Naive thymus-derived CD8-positive, alpha-beta T cell (primary cell): ENCODE data around the gene OTUD5. TPM values are rescaled to one million over a fixed set of nuclear protein-coding genes. Genes with fewer than 3 reads are reported as not detected.

Experiments used
- ATAC-seq, 2 donors: fragments of 150-1000 bp; cut with Tn5 transposase in 1 of 2; sonication (Bioruptor Pico), chemical (Tn5 transposase) in 1 of 2; 1 replicate in 1 of 2; 2 replicates in 1 of 2; pipeline ENCODE4 v1.10.0; 2021; ENCODE audit warnings: mild to moderate bottlenecking in 2 of 2, moderate library complexity in 2 of 2
- POLR2A ChIA-PET: fragments of 350-600 bp; sonication (Branson Sonifier 250); formaldehyde crosslinking; loops from one replicate; lab custom pipeline; 2021; ENCODE audit warnings: antibody characterized with exemption; lab: Charles Lee
- DNase-seq, 10 donors: peaks; one replicate each; pipeline versions ENCODE4 v3.0.0 to v3.0.0-alpha.2; 2020 to 2022
- H3K27ac Mint-ChIP-seq, 10 donors: one replicate each; pipeline ENCODE4 v1.8.0; 2020 to 2022; ENCODE audit warnings: mild to moderate bottlenecking in 10 of 10, mixed read lengths in 10 of 10, moderate library complexity in 4 of 10, inconsistent platforms in 1 of 10
- H3K27me3 Mint-ChIP-seq, 5 donors: one replicate each; pipeline ENCODE4 v1.8.0; 2021 to 2022; ENCODE audit warnings: mixed read lengths in 5 of 5
- H3K36me3 Mint-ChIP-seq, 3 donors: one replicate each; pipeline ENCODE4 v1.8.0; 2020 to 2022; ENCODE audit warnings: mixed read lengths in 3 of 3, mild to moderate bottlenecking in 2 of 3, inconsistent platforms in 1 of 3
- H3K4me1 Mint-ChIP-seq, 4 donors: one replicate each; pipeline ENCODE4 v1.8.0; 2021 to 2022; ENCODE audit warnings: mixed read lengths in 4 of 4
- H3K4me3 Mint-ChIP-seq, 10 donors: one replicate each; pipeline ENCODE4 v1.8.0; 2020 to 2022; ENCODE audit warnings: mild to moderate bottlenecking in 10 of 10, mixed read lengths in 10 of 10, moderate library complexity in 6 of 10, inconsistent platforms in 1 of 10
- H3K9me3 Mint-ChIP-seq, 9 donors: one replicate each; pipeline ENCODE4 v1.8.0; 2020 to 2022; ENCODE audit warnings: mixed read lengths in 9 of 9, mild to moderate bottlenecking in 3 of 9, inconsistent platforms in 1 of 9, moderate library complexity in 1 of 9
- polyA plus RNA-seq, 3 donors: library from polyadenylated mRNA; unstranded; fragments of 300-500 nt; fragmentation: Illumina TruSeq; gene quantifications; one replicate each; pipeline ENCODE4 v1.2.3, GENCODE V29; 2021
- total RNA-seq, 8 experiments: library from RNA in 2 of 8; stranded (reverse) in 2 of 8; gene quantifications; one replicate each; pipeline ENCODE4 v1.2.3 and lab custom pipeline; 2021 to 2026

OTUD5 gene
- total and polyA plus RNA-seq, 5 experiments from 2014 or later = 23.7 to 99.4 (median 48.4) TPM

DNA sequence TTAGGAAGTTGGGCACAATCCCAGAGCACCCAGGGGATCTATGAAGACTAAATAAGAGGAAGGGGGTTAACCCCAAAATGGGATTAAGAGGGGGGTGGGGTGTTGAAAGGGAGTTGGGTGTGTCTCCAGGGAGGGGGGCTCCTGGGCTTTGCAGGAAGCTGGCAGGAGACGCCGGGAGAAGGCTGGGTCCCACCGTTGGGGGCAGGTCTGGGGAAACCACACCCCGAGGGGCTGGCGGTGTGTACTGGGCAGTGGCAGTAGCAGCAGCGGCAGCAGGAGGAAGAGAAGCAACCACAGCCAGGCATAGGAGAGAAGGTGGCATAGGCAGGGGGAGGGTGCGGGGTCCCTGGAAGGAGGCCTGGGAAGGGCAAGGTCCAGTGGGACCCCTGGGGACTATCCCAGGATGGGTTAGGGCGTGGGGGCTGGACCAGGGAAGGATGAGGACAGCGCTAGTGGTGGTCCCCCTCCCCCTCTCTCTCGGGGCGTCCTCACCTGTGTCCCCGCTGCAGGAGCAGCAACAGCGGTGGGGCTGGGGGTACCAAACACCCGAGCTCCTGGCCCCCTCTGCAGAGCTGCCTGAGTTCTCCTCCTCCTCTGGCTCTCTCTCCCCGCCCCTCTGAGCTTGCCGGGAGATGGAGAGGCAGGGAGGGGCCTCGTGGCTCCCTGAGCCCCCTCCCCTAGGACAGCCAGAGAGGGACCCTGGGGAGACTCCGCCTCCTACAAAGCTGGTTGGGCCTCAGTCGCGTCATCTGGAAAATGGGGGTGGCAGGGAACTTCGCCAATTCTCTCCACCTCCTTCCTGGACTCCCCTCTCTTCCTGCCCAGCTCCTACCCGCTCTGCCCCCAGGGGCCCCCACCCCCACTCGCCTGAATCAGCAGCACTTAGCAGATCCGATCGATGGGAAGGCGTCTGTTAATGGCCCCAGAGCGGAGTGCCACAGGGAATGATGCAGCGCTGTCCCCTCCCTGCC lies 14.1 kb upstream of the OTUD5 start, which contains the start of gene KCND1:
Gene KCND1 (minus strand): TSS at position 596 of the 971 bp plus-strand sequence. CDS start 1,573 bp downstream, outside the sequence.
- DNase-seq (no peak), ATAC-seq (peak; percentile 41 to 48)
- H3K27me3 Mint-ChIP-seq = peaks cover 0 to 1% (median 0%) of the 10 kb centered on the region in 5 donors
- H3K27ac Mint-ChIP-seq = peak within 1 kb of the TSS in 5 of 10 donors; percentile 19 to 76 (median 49)
- peaks cover 0 to 27% (median 0%) of the 10 kb centered on the region in 3 donors for H3K36me3 Mint-ChIP-seq
- no peaks in the 10 kb centered on the region for H3K9me3 Mint-ChIP-seq
- H3K4me1 Mint-ChIP-seq = peaks cover 8 to 34% (median 12%) of the 10 kb centered on the region in 4 donors
- POLR2A ChIA-PET = interaction anchor here (0.6 to 1.9 kb wide), 4 partner anchors 10 to 76 kb away, joined by 4 to 26 read pairs (median 7); partner anchors contain the start of genes GRIPAP1 and OTUD5
- peak within 1 kb of the TSS; percentile 22 to 74 (median 58) for H3K4me3 Mint-ChIP-seq

GRCh38 chrX:48969471-48969870 lies 12.1 kb upstream of the OTUD5 start:
- H3K4me1 Mint-ChIP-seq = peaks cover 7 to 34% (median 9%) of the 10 kb centered on the region in 4 donors
- no peaks in the 10 kb centered on the region for H3K9me3 Mint-ChIP-seq
- peaks cover 0 to 8% (median 0%) of the 10 kb centered on the region in 3 donors for H3K36me3 Mint-ChIP-seq
- no peak overlapping the region for H3K4me3 Mint-ChIP-seq
- peaks cover 0 to 1% (median 0%) of the 10 kb centered on the region in 5 donors for H3K27me3 Mint-ChIP-seq
- no peak for DNase-seq
- POLR2A ChIA-PET = no interaction called here
- no peak overlapping the region for H3K27ac Mint-ChIP-seq
- ATAC-seq = no peak

- no peak for ATAC-seq
- Mint-ChIP-seq H3K9me3 (no peaks in the 10 kb centered on the region), H3K27ac (peak overlapping the region in 1 of 10 donors; percentile 47), H3K27me3 (peaks cover 0 to 1% (median 0%) of the 10 kb centered on the region in 5 donors), H3K36me3 (peaks cover 0 to 3% (median 0%) of the 10 kb centered on the region in 3 donors), H3K4me1 (peaks cover 7 to 34% (median 10%) of the 10 kb centered on the region in 4 donors), H3K4me3 (no peak overlapping the region)
- DNase-seq = no peak
- POLR2A ChIA-PET = interaction anchor here (0.8 kb wide), 1 partner anchor 9 kb away, joined by 3 read pairs; no protein-coding TSS in a partner anchor
Observed at GRCh38 chrX:48968377-48968776, 11.0 kb upstream of the OTUD5 start.

- no peak for ATAC-seq
- H3K27ac Mint-ChIP-seq = peak overlapping the region in 1 of 10 donors; percentile 70
- POLR2A ChIA-PET = interaction anchor here (0.6 kb wide), 1 partner anchor 133 kb away, joined by 3 read pairs; no protein-coding TSS in a partner anchor
- no peaks in the 10 kb centered on the region for H3K36me3 Mint-ChIP-seq
- H3K4me3 Mint-ChIP-seq = no peak overlapping the region
- H3K9me3 Mint-ChIP-seq = no peaks in the 10 kb centered on the region
- H3K27me3 Mint-ChIP-seq = no peaks in the 10 kb centered on the region
- peaks cover 3 to 20% (median 4%) of the 10 kb centered on the region in 4 donors for H3K4me1 Mint-ChIP-seq
- no peak for DNase-seq
Observed at GRCh38 chrX:48966796-48967579, 9.6 kb upstream of the OTUD5 start.

DNA sequence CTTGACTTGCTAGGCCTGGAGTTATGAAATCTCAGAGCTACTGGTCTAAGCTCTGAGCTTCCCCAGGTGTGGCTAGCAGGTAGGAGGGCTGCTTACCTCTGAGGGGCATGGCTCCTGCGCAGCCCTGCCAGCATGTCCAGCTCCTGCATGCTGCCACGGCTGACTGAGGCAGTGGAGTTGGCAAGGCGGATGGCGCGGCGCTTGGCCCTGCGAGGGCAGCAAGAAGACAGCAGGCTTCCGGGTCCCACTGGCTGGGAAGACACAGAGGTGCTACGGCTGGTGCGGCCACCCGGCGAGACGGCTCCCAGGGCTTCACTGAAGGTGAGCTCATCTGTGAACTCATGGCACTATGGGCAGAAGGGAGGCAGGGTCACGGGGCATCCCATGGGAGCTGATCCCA lies 8.6 kb upstream of the OTUD5 start:
- H3K9me3 Mint-ChIP-seq = no peaks in the 10 kb centered on the region
- H3K4me1 Mint-ChIP-seq = peaks cover 1 to 9% (median 3%) of the 10 kb centered on the region in 4 donors
- no peak for ATAC-seq
- H3K36me3 Mint-ChIP-seq = no peaks in the 10 kb centered on the region
- POLR2A ChIA-PET = no interaction called here
- no peak overlapping the region for H3K27ac Mint-ChIP-seq
- H3K27me3 Mint-ChIP-seq = no peaks in the 10 kb centered on the region
- DNase-seq = no peak
- no peak overlapping the region for H3K4me3 Mint-ChIP-seq

GRCh38 chrX:48961585-48962091 lies 4.2 kb upstream of the OTUD5 start:
- ATAC-seq (no peak), DNase-seq (no peak)
- Mint-ChIP-seq H3K9me3 (no peaks in the 10 kb centered on the region), H3K4me3 (no peak overlapping the region), H3K4me1 (peaks cover 8 to 23% (median 12%) of the 10 kb centered on the region in 4 donors), H3K27me3 (no peaks in the 10 kb centered on the region), H3K36me3 (no peaks in the 10 kb centered on the region), H3K27ac (peak overlapping the region in 2 of 10 donors; percentile 31 to 65)
- POLR2A ChIA-PET = interaction anchor here (0.8 to 1.2 kb wide), 2 partner anchors 9 to 50 kb away, joined by 4 read pairs; partner anchors contain the start of gene SLC35A2

GRCh38 chrX:48960291-48960690 lies 2.9 kb upstream of the OTUD5 start:
- H3K27me3 Mint-ChIP-seq = no peaks in the 10 kb centered on the region
- POLR2A ChIA-PET = interaction anchor here (1.4 kb wide), 1 partner anchor 8 kb away, joined by 3 read pairs; no protein-coding TSS in a partner anchor
- no peak for ATAC-seq

DNA sequence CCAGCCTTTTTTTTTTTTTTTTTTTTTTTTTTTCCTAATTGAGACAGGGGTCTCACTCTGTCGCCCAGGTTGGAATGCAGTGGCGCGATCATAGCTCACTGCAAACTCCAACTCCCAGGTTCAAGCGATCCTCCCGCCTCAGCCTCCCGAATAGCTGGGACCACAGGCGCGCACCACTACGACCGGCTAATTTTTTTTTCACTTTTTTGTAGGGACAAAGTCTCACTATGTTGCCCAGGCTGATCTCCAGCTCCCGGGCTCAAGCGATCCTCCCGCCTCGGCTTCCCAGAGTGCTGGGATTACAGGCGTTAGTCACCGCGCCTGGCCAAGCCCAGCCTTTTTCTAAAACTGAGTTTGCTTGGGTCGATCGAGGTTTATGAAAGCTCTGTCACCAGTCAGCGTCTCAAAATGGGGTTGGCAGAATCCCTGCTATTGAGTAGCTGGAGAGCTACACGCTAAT lies 1.3 kb upstream of the OTUD5 start:
- Mint-ChIP-seq H3K36me3 (peaks cover 0 to 13% (median 0%) of the 10 kb centered on the region in 3 donors), H3K9me3 (peaks cover 0 to 3% (median 0%) of the 10 kb centered on the region in 9 donors), H3K4me3 (peak overlapping the region; percentile 93 to 100 (median 99)), H3K27ac (peak overlapping the region; percentile 96 to 100 (median 100)), H3K27me3 (no peaks in the 10 kb centered on the region), H3K4me1 (peaks cover 15 to 52% (median 35%) of the 10 kb centered on the region in 4 donors)
- ATAC-seq (no peak), DNase-seq (peak in 2 of 10 donors; percentile 28 to 61)
- POLR2A ChIA-PET = interaction anchor here (0.5 to 5.5 kb wide), 36 partner anchors 10 to 1959 kb away, joined by 3 to 94 read pairs (median 6); partner anchors contain the start of genes ERAS, GRIPAP1, HDAC6 and KCND1

More at GRCh38 chrX:48960291-48960690, 2.9 kb upstream of the OTUD5 start:
- Mint-ChIP-seq H3K36me3 (peaks cover 0 to 4% (median 0%) of the 10 kb centered on the region in 3 donors), H3K4me1 (peaks cover 10 to 36% (median 22%) of the 10 kb centered on the region in 4 donors), H3K27ac (peak overlapping the region in 9 of 10 donors; percentile 16 to 100 (median 82)), H3K9me3 (peaks cover 0 to 3% (median 0%) of the 10 kb centered on the region in 9 donors), H3K4me3 (peak overlapping the region in 8 of 10 donors; percentile 8 to 69 (median 38))
- DNase-seq = no peak

- Mint-ChIP-seq H3K27ac (peak overlapping the region; percentile 96 to 100 (median 100)), H3K36me3 (peaks cover 0 to 16% (median 0%) of the 10 kb centered on the region in 3 donors), H3K27me3 (no peaks in the 10 kb centered on the region), H3K9me3 (peaks cover 0 to 3% (median 0%) of the 10 kb centered on the region in 9 donors), H3K4me3 (peak overlapping the region; percentile 93 to 100 (median 99)), H3K4me1 (peaks cover 18 to 56% (median 42%) of the 10 kb centered on the region in 4 donors)
- DNase-seq (peak; percentile 87 to 98 (median 93)), ATAC-seq (peak; percentile 80 to 81)
- POLR2A ChIA-PET = interaction anchor here (0.6 to 5.5 kb wide), 35 partner anchors 10 to 1958 kb away, joined by 3 to 94 read pairs (median 6); partner anchors contain the start of genes ERAS, GRIPAP1, HDAC6 and KCND1
Observed at GRCh38 chrX:48957827-48958634, 624 bp upstream of the OTUD5 start.

- POLR2A ChIA-PET = interaction anchor here (0.9 to 5.5 kb wide), 11 partner anchors 13 to 417 kb away, joined by 3 to 94 read pairs (median 17); partner anchors contain the start of genes GRIPAP1, PIM2, PQBP1 and TBC1D25
- H3K27ac Mint-ChIP-seq = peak overlapping the region; percentile 75 to 100 (median 92)
- no peaks in the 10 kb centered on the region for H3K27me3 Mint-ChIP-seq
- DNase-seq (peak; percentile 27 to 73 (median 56)), ATAC-seq (peak; percentile 13 to 22)
- H3K4me3 Mint-ChIP-seq = peak overlapping the region; percentile 75 to 93 (median 82)
- peaks cover 19 to 68% (median 53%) of the 10 kb centered on the region in 4 donors for H3K4me1 Mint-ChIP-seq
- peaks cover 0 to 19% (median 0%) of the 10 kb centered on the region in 3 donors for H3K36me3 Mint-ChIP-seq
- H3K9me3 Mint-ChIP-seq = peaks cover 0 to 3% (median 0%) of the 10 kb centered on the region in 9 donors
Observed at GRCh38 chrX:48956728-48957414, 536 bp downstream of the OTUD5 start.
